ENCODE results near the gene CFAP46.

- no peak for TF ChIP-seq POLR2AphosphoS5 (IDR thresholded peaks at IDR 0.05; ENCODE audit: low read depth)
- no peak for TF ChIP-seq EZH2phosphoT487 (IDR thresholded peaks at IDR 0.05; ENCODE audit: unreplicated experiment)
- no peak for TF ChIP-seq CTCF (conservative IDR thresholded peaks at IDR 0.05; ENCODE audit: low read depth in 2 of 2)
- no peak for TF ChIP-seq EZH2 (IDR thresholded peaks at IDR 0.05; ENCODE audit: low read depth, unreplicated experiment)
- no peak for TF ChIP-seq REST (IDR thresholded peaks at IDR 0.05; ENCODE audit: unreplicated experiment)
- no peak for TF ChIP-seq JUNB (IDR thresholded peaks at IDR 0.05; ENCODE audit: unreplicated experiment)
- no peak for TF ChIP-seq CREB1 (CRISPR knock-in tag; IDR thresholded peaks at IDR 0.05; ENCODE audit: low read depth)
- no peak for TF ChIP-seq ETS1 (IDR thresholded peaks at IDR 0.05)
- no peak for TF ChIP-seq STAT1 (IDR thresholded peaks at IDR 0.05; ENCODE audit: unreplicated experiment)
- TF ChIP-seq ZNF331 (CRISPR knock-in tag; IDR thresholded peaks at IDR 0.05; ENCODE audit: low read depth) = no peak
- TF ChIP-seq NANOG (IDR thresholded peaks at IDR 0.05; ENCODE audit: borderline replicate concordance) = no peak
- no peak for TF ChIP-seq ZNF114 (CRISPR knock-in tag; IDR thresholded peaks at IDR 0.05)
- TF ChIP-seq ZNF462 (CRISPR knock-in tag; IDR thresholded peaks at IDR 0.05) = no peak
Measured at GRCh38 chr10:132963430-132963960, 21.1 kb upstream of the CFAP46 start.
